Lower leg skin (tissue), 3 donors: ENCODE data around the gene ABT1.

ENCODE experiments used
- POLR2A ChIP-seq, 2 donors: fragments of 450-650 bp; IDR thresholded peaks; one replicate each; pipeline ENCODE4 v1.6.1; 2016 to 2017; ENCODE audit warnings: antibody characterized with exemption in 2 of 2, mild to moderate bottlenecking in 1 of 2, moderate library complexity in 1 of 2
- TF ChIP-seq, protein P1 (sequence below), 3 donors: fragments of 450-650 bp; IDR thresholded peaks; one replicate each; pipeline ENCODE4 v1.5.1; 2016; ENCODE audit warnings: antibody characterized with exemption in 3 of 3, mild to moderate bottlenecking in 3 of 3, moderate library complexity in 2 of 3

DNA sequence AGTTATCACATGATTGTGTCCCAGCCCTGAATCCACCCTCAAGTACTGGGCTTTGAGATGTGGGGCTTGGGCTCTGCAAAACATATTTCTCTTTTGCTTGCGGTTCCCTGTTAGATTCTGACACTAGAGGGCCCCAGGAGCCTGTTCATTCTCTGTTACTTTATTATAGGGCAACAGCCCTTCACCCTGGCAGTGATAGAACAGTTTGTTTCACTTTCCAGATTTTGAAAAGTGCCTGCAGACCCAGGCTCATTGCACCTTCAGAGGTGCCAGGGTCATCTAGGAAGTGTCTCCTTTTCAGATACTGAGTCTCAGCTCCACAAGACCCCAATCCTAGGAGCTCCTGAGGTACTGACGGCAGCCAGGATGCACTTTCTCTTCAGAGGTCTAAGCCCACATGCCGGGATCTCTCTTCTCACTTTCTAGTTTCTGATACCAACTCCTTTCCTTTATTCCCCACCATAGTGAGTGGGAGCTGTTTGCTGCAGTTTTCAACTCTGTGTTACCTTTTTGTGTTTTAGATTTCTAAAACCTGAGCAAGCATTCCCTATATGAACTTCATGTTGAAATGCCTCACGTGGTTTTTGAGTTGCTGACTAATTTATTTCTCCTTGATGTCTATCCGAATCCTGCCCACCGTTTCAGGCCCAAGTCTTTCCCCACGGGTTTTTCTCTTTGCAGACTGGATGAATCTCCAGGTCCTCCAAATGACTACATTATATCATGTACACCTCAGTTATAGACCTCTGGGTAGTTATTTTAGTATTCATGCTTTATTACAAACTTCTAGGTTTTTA, 10.9 kb downstream of the ABT1 start:
- TF ChIP-seq, protein P1, sequence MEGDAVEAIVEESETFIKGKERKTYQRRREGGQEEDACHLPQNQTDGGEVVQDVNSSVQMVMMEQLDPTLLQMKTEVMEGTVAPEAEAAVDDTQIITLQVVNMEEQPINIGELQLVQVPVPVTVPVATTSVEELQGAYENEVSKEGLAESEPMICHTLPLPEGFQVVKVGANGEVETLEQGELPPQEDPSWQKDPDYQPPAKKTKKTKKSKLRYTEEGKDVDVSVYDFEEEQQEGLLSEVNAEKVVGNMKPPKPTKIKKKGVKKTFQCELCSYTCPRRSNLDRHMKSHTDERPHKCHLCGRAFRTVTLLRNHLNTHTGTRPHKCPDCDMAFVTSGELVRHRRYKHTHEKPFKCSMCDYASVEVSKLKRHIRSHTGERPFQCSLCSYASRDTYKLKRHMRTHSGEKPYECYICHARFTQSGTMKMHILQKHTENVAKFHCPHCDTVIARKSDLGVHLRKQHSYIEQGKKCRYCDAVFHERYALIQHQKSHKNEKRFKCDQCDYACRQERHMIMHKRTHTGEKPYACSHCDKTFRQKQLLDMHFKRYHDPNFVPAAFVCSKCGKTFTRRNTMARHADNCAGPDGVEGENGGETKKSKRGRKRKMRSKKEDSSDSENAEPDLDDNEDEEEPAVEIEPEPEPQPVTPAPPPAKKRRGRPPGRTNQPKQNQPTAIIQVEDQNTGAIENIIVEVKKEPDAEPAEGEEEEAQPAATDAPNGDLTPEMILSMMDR (IDR thresholded peaks at IDR 0.05): no peak
- no peak for TF ChIP-seq POLR2A (IDR thresholded peaks at IDR 0.05)
